AG10803 (cell line): Measurements from ENCODE around the gene IGSF9B.

Source experiments
- DNase-seq: peaks from one replicate; pipeline ENCODE4 v3.0.0; 2010; ENCODE audit warnings: low read depth
- H3K4me3 ChIP-seq: 2 replicates; pipeline ENCODE4 v1.5.1; 2011; ENCODE audit warnings: mild to moderate bottlenecking, low read length, control low read depth
- TF ChIP-seq, protein P1 (sequence below): conservative IDR thresholded peaks from 2 replicates; pipeline ENCODE4 v1.5.1; 2011; ENCODE audit warnings: mild to moderate bottlenecking, low read length, control low read depth, inconsistent platforms

The IGSF9B gene

DNA sequence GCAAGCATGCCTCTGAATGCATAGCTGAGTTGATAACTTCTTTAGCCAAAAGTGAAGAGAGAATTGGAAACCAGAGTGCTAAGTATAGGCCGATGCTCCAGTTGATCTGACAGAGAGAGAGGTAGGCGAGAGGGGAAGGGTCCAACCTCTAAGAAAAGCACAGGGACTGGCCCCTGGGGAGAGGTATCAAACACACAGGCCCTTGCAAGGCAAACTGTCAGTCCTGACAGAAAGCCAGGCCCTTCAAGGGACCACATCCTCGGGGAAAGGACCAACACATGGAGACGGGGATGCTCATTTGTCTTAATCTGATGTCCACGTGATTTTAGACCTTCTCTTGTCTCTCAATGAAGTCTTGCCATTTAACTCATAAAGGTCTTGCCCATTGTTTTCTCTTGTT lies 67.6 kb downstream of the IGSF9B start:
- DNase-seq, result no peak
- TF ChIP-seq, protein P1, sequence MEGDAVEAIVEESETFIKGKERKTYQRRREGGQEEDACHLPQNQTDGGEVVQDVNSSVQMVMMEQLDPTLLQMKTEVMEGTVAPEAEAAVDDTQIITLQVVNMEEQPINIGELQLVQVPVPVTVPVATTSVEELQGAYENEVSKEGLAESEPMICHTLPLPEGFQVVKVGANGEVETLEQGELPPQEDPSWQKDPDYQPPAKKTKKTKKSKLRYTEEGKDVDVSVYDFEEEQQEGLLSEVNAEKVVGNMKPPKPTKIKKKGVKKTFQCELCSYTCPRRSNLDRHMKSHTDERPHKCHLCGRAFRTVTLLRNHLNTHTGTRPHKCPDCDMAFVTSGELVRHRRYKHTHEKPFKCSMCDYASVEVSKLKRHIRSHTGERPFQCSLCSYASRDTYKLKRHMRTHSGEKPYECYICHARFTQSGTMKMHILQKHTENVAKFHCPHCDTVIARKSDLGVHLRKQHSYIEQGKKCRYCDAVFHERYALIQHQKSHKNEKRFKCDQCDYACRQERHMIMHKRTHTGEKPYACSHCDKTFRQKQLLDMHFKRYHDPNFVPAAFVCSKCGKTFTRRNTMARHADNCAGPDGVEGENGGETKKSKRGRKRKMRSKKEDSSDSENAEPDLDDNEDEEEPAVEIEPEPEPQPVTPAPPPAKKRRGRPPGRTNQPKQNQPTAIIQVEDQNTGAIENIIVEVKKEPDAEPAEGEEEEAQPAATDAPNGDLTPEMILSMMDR, result no peak

DNA sequence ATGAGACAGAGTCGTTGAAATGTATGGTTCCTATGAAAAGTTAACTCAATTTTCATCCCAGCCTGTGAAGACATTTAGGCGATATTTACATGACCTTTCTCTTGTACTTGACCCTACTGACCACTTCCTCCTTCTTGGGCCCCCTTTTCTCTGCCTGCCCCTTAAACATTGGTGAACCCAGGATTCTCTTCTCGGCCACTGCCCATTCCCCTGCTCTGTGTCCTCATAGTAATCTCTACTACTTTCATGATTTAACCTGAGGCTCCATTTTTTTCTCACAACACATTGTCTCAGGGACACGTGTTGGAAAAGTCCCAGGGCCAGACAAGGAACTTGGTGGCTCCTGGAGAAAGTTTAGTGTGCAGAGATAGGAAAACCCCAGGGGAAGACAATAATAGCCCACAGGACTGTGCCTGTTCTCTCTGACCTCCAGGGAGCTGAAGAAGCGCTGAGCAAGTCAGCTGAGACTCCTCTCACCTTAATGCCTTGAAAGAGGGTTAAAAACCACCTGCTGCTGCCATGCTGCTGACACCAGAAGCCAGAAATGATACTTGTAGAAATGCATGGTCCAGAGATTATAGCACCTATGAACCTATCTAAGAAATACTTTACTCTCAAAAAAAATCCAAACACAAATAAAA lies 69.0 kb downstream of the IGSF9B start:
- DNase-seq, result no peak
- TF ChIP-seq, protein P1, result no peak
- H3K4me3 ChIP-seq, result no peak overlapping the region

More for the DNA sequence above, 67.6 kb downstream of the IGSF9B start:
- H3K4me3 ChIP-seq, result no peak overlapping the region

DNA sequence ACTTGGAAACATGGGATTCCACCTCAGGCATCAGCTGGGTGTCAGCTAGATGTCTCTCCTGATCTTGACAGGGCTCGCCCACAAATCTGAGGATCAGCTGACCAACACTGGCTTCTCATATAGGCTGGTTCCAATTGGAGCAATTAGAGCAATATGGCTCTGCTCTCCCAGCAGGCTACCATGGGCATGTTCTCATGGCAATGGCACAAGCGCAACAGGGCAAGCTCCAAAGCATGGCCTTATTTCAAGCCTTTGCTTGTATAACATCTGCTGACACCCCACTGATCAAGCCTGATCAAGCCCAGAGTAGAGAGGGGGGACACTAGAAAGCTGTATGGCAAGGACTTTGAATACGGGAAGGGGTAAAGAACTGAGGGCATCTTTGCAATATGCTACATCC lies 70.7 kb downstream of the IGSF9B start:
- TF ChIP-seq, protein P1, result no peak
- DNase-seq, result no peak
- no peak overlapping the region for H3K4me3 ChIP-seq

DNA sequence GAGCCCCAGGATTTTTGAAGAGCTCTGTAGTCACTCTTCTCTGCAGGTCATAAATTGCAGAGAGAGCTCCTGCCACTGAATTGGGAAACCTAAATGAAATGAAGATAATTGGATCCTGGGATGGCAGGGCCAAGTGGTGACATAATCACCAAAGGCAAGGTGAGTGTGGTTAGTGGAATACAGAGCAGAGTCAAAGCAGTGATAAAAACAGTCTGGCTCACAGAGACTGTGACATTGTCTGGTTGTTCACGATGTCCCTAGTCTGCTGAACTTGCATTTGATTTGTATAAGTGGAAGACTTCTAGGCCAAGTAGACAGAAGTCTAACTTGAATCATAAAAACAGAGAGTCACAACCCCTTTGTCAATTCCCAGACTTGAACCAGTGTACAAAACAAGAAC lies 84.6 kb downstream of the IGSF9B start:
- no peak for DNase-seq
- H3K4me3 ChIP-seq, result no peak overlapping the region
- TF ChIP-seq, protein P1, result no peak

DNA sequence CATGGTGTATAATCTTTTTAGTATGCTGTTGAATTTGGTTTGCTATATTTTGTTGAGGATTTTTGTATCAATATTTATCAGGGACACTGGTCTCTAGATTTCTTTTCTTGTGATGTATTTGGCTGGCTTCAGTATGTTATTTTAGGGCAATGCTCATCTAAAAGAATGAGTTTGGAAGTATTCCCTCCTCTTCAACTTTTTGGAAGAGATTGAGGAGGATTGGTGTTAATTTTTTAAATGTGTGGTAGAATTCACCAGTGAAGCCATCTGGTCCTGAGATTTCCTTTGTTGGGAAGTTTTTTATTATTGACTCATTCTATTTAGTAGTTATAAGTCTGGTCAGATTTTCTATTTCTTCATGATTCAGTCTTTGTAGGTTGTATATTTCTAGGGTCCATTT lies 89.3 kb downstream of the IGSF9B start:
- no peak overlapping the region for H3K4me3 ChIP-seq
- TF ChIP-seq, protein P1, result no peak
- DNase-seq, result no peak

DNA sequence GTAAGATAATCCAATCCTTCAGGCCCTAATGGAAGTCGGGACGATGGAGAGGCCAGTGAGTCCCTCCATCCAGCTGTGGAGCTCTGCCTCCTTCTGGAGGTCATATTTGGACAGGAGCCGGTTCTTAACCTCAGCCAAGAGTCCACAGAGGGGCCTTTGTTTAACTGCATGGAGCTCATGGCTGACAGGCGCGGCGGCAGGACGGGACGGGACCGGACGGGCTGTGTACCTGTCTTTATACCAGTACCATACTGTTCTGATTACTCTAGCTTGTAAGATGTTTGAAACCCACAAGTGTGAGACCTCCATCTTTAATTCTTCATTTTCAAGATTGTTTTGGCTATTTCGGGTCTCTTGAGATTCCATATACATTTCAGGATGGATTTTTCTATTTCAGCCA lies 91.3 kb downstream of the IGSF9B start:
- H3K4me3 ChIP-seq, result no peak overlapping the region
- no peak for DNase-seq
- TF ChIP-seq, protein P1, result no peak

DNA sequence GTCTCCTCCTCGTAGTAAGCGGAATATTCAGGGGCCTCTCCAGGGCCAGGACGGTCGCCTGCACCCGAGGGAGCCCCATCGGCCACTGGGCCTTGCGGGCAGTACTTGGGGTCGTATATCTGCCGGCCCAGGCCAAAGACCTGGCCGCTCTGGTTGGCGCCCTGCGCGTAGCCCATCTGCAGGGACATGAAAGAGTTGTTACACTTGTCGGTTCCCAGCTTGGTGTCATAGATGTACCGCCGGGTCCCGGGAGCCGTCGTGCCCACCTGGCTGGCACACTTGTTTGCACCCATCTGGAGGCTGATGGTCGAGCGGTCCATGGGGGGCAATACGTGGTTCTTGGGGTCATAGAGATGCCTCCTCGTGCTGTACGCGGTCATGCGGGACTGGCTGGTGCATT lies 92.0 kb downstream of the IGSF9B start:
- TF ChIP-seq, protein P1, result no peak
- no peak for DNase-seq
- no peak overlapping the region for H3K4me3 ChIP-seq
